Stomach (tissue), 9 donors: Measurements from ENCODE around the gene MED22. TPM values are rescaled to one million over a fixed set of nuclear protein-coding genes. Genes with fewer than 3 reads are reported as not detected.
"Not testable (repeated sequence)": the region's sequence is repeated elsewhere in the genome, so short reads cannot be mapped to it uniquely, and the experiment has no call there.

ENCODE experiments used
- DNase-seq, 2 donors: peaks; one replicate each; pipeline versions ENCODE4 v3.0.0 to v3.0.0-alpha.2; 2013 to 2019
- H3K27ac ChIP-seq, 5 donors: fragments of 200-600 bp in 4 of 5; sonication (generic) in 4 of 5; one replicate each; pipeline ENCODE4 v1.5.1; 2013 to 2019; ENCODE audit warnings: mild to moderate bottlenecking in 1 of 5, moderate library complexity in 1 of 5
- H3K27me3 ChIP-seq, 3 donors: fragments of 200-600 bp; sonication (generic); one replicate each; pipeline ENCODE4 v1.5.1; 2017 to 2019; ENCODE audit warnings: mixed run types in 1 of 3
- H3K36me3 ChIP-seq, 4 donors: fragments of 200-600 bp; sonication (generic); 1 replicate in 3 of 4; 2 replicates in 1 of 4; pipeline ENCODE4 v1.5.1; 2016 to 2019
- H3K4me1 ChIP-seq, 4 donors: fragments of 200-600 bp; sonication (generic); one replicate each; pipeline ENCODE4 v1.5.1; 2016 to 2019
- H3K4me3 ChIP-seq, 4 donors: fragments of 200-600 bp; sonication (generic) in 3 of 4; one replicate each; pipeline ENCODE4 v1.5.1; 2016 to 2019; ENCODE audit warnings: mild to moderate bottlenecking in 1 of 4
- H3K9me3 ChIP-seq, 4 donors: fragments of 200-600 bp; sonication (generic); one replicate each; pipeline ENCODE4 v1.5.1; 2016 to 2019
- EP300 ChIP-seq: sonication (generic); formaldehyde crosslinking; IDR thresholded peaks from one replicate; pipeline ENCODE4 v1.6.1; 2017; ENCODE audit warnings: antibody characterized with exemption
- POLR2A ChIP-seq, 4 donors: fragments of 450-650 bp; IDR thresholded peaks; one replicate each; pipeline ENCODE4 v1.6.1; 2016; ENCODE audit warnings: antibody characterized with exemption in 4 of 4, control low read depth in 2 of 4, mild to moderate bottlenecking in 1 of 4, moderate library complexity in 1 of 4
- POLR2AphosphoS5 ChIP-seq, 3 donors: sonication (generic); formaldehyde crosslinking; IDR thresholded peaks; one replicate each; pipeline ENCODE4 v1.6.1; 2016; ENCODE audit warnings: antibody characterized with exemption in 3 of 3
- WGBS, 5 donors: extraction: QIAGEN DNeasy Blood & Tissue Kit in 3 of 5; methylation state at CpG; one replicate each; pipeline versions ENCODE4 v1.1.5 to v1.1.7; 2013 to 2018; 5-methylcytosine and 5-hydroxymethylcytosine counted together
- intact Hi-C: fragments of 100-400 bp; cut with DNase I; formaldehyde crosslinking; loops from one replicate; pipeline ENCODE4 v1.15.1; 2023; ENCODE audit warnings: low total_unique reads
- polyA plus RNA-seq, 3 donors: library from polyadenylated mRNA; stranded (reverse); fragments of 200-250 nt; gene quantifications; one replicate each; pipeline ENCODE4 v1.2.3, GENCODE V29; 2013
- total RNA-seq, 5 donors: library from RNA; depleted of rRNA; stranded (reverse); fragments of >200 nt; gene quantifications; one replicate each; pipeline versions ENCODE4 v1.1.0 to v1.2.3, GENCODE V29; 2014 to 2016
- TF ChIP-seq, protein P1 (sequence below), 7 experiments: fragments of 450-650 bp in 4 of 7; fragments of 200-600 bp in 3 of 7; sonication (generic) in 3 of 7; IDR thresholded peaks; one replicate each; pipeline ENCODE4 v1.5.1; 2016 to 2019; ENCODE audit warnings: antibody characterized with exemption in 7 of 7, control low read depth in 2 of 7, mild to moderate bottlenecking in 1 of 7
- donor health status: healthy with polysubstance abuse.
- donor health status: Bipolar disorder and iron deficiency.
- donor health status: healthy.

MED22 gene
- total and polyA plus RNA-seq, 8 donors: 4.7 to 27.7 (median 20.0) TPM

DNA sequence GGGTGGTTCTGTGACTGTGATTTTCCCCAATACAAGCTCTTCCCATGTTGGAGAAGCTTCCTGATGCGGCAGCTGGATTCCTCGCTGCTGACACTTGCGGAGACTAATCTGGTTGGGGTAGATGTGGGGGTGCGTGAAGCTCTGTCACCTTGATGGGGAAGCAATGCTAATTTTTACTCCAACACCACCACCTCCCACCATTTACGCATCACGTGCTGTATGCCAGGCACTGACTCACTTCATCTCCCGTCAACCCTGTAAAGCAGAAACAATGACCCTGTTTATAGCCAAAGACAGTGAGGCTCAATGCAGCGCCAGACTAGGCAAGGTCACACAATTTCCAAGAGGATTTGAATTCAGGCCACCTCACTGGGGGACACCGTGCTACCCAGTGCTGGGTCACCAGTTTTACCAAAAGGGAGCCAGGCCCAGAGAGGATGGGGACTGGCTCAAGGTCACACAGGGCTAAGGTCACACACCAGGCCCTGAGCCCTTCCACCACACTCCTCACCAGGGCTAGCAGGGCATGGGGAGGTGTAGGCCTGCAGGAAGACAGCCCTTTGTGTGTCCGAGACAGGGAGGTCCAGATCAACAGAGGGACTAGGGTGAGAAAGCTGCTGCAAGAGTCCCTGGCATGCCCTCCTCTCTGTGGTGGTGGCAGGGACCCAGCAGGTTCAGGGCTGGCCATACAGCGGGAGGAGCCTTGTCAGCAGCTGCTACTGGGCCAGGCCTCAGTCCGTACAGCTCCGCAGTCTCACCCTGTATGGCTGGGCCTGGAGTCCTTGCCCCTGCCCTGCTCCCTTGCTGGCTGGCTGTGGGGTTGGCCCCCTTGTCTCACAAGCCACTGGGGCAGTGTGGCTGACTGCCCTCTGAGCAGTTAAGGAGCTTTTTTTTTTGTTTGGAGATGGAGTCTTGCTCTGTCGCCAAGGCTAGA is 31.5 kb upstream of the MED22 start:
- no peaks in the 10 kb centered on the region for H3K27me3 ChIP-seq
- no peak overlapping the region for H3K4me3 ChIP-seq
- H3K36me3 ChIP-seq: no peaks in the 10 kb centered on the region
- peaks cover 11 to 29% (median 25%) of the 10 kb centered on the region in 4 donors for H3K4me1 ChIP-seq
- no peak for DNase-seq
- H3K27ac ChIP-seq: no peak overlapping the region
- H3K9me3 ChIP-seq: no peaks in the 10 kb centered on the region
- TF ChIP-seq EP300: no peak
- no peak for TF ChIP-seq POLR2A (IDR thresholded peaks at IDR 0.05)
- no peak for TF ChIP-seq POLR2AphosphoS5 (IDR thresholded peaks at IDR 0.05)
- TF ChIP-seq, protein P1, sequence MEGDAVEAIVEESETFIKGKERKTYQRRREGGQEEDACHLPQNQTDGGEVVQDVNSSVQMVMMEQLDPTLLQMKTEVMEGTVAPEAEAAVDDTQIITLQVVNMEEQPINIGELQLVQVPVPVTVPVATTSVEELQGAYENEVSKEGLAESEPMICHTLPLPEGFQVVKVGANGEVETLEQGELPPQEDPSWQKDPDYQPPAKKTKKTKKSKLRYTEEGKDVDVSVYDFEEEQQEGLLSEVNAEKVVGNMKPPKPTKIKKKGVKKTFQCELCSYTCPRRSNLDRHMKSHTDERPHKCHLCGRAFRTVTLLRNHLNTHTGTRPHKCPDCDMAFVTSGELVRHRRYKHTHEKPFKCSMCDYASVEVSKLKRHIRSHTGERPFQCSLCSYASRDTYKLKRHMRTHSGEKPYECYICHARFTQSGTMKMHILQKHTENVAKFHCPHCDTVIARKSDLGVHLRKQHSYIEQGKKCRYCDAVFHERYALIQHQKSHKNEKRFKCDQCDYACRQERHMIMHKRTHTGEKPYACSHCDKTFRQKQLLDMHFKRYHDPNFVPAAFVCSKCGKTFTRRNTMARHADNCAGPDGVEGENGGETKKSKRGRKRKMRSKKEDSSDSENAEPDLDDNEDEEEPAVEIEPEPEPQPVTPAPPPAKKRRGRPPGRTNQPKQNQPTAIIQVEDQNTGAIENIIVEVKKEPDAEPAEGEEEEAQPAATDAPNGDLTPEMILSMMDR (IDR thresholded peaks at IDR 0.05): no peak
- 88 to 93% (median 91%) methylated on average over 10 to 14 of the region's 14 CpGs for WGBS, 5 donors
- intact Hi-C loops: no loop called here

DNA sequence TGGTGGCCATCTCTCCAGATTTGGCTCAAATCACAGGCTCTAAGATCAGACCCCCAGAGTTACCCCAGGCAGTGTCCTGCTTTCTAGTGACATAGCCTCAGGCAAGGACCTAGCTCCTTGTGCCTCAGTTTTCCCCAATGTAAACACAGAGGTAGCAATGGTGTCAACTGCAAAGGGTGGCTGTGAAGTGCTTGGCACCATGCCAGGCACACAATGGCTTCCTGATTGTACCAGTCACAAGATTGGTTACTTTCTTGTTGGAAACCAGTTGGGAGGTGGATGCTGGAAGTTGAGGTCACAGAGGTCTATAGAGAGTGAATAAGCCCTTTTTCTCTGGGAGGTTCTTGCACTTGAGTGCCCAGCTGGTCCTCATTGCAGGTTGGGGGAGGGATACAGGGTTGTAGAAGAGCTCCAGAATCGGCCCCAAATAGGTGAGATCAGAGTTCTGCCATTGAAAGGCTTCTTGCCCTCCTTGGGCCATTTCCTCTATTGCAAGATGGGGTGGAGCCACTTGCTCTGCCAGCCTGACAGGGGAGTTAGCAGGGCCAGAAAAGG is 30.6 kb upstream of the MED22 start:
- peaks cover 16 to 36% (median 32%) of the 10 kb centered on the region in 4 donors for H3K4me1 ChIP-seq
- peak overlapping the region in 1 of 5 donors; percentile 8 for H3K27ac ChIP-seq
- TF ChIP-seq, protein P1 (IDR thresholded peaks at IDR 0.05): no peak
- TF ChIP-seq POLR2A (IDR thresholded peaks at IDR 0.05): no peak
- no peak for TF ChIP-seq POLR2AphosphoS5 (IDR thresholded peaks at IDR 0.05)
- no peak for TF ChIP-seq EP300
- DNase-seq: no peak
- WGBS, 5 donors: 57 to 80% (median 75%) methylated on average over 1 of the region's 1 CpG
- no peak overlapping the region for H3K4me3 ChIP-seq
- no peaks in the 10 kb centered on the region for H3K9me3 ChIP-seq
- H3K36me3 ChIP-seq: peaks cover under 1 to 1% (median under 1%) of the 10 kb centered on the region in 4 donors
- H3K27me3 ChIP-seq: no peaks in the 10 kb centered on the region
- intact Hi-C loops: no loop called here

DNA sequence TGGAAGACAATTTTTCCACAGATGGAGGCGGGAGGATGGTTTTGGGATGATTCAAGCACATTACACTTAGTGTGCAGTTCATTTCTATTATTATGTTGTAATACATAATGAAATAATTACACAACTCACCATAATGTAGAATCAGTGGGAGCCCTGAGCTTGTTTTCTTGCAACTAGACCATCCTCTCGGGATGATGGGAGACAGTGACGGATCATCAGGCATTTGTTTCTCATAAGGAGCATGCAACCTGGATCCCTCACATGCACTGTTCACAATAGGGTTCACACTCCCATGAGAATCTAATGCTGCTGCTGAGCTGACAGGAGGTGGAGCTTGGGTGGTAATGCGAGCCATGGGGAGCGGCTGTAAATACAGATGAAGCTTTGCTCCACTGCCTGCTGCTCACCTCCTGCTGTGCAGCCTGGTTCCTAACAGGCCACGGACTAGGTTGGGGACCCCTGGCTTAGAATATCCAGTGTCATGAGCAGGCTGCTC is 29.8 kb upstream of the MED22 start:
- intact Hi-C loops: no loop called here
- DNase-seq: no peak
- H3K4me3 ChIP-seq: no peak overlapping the region
- 54 to 74% (median 61%) methylated on average over 6 of the region's 6 CpGs for WGBS, 5 donors
- H3K27ac ChIP-seq: peak overlapping the region in 1 of 5 donors; percentile 8
- peaks cover 7 to 9% (median 8%) of the 10 kb centered on the region in 4 donors for H3K36me3 ChIP-seq
- no peaks in the 10 kb centered on the region for H3K9me3 ChIP-seq
- peaks cover 22 to 44% (median 39%) of the 10 kb centered on the region in 4 donors for H3K4me1 ChIP-seq
- no peak for TF ChIP-seq POLR2A (IDR thresholded peaks at IDR 0.05)
- TF ChIP-seq, protein P1 (IDR thresholded peaks at IDR 0.05): no peak
- TF ChIP-seq POLR2AphosphoS5 (IDR thresholded peaks at IDR 0.05): no peak
- no peak for TF ChIP-seq EP300
- H3K27me3 ChIP-seq: no peaks in the 10 kb centered on the region

DNA sequence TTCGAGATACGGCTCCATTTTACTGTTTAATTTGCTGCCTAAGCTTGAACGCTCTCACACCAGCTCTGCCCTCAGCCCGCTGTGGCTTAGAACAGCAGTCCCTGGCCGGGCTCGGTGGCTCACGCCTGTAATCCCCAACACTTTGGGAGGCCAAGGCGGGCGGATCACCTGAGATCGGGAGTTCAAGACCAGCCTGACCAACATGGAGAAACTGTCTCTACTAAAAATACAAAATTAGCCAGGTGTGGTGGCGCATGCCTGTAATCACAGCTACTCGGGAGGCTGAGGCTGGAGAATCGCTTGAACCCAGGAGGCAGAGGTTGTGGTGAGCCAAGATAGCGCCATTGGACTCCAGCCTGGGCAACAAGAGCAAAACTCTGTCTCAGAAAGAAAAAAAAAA is 29.3 kb upstream of the MED22 start:
- DNase-seq, intact Hi-C loops, H3K27me3 ChIP-seq, H3K27ac ChIP-seq, H3K4me3 ChIP-seq, H3K9me3 ChIP-seq: not testable (repeated sequence)
- peaks cover 27 to 48% (median 44%) of the 10 kb centered on the region in 4 donors for H3K4me1 ChIP-seq
- 87 to 91% (median 89%) methylated on average over 14 of the region's 14 CpGs for WGBS, 5 donors
- peaks cover 11 to 13% (median 13%) of the 10 kb centered on the region in 4 donors for H3K36me3 ChIP-seq
